Activated CD8-positive, alpha-beta T cell treated with anti-CD3 and anti-CD28 coated beads, Interleukin-2, amount 10 ng/mL, durations not matched to agents 7 days and 5 days (primary cell): ENCODE results near the gene TJP1. TPM values are rescaled to one million over a fixed set of nuclear protein-coding genes. Genes with fewer than 3 reads are reported as not detected.

Experiments
- ATAC-seq: fragments of 150-1000 bp; cut with Tn5 transposase; one replicate; pipeline ENCODE4 v1.10.0; 2021; ENCODE audit warnings: moderate library complexity
- CTCF ChIA-PET: fragments of 350-600 bp; sonication (Branson Sonifier 250); formaldehyde crosslinking; loops from one replicate; lab custom pipeline; 2021; ENCODE audit warnings: antibody characterized with exemption; lab: Charles Lee
- POLR2A ChIA-PET: fragments of 350-600 bp; sonication (Branson Sonifier 250); formaldehyde crosslinking; loops from one replicate; lab custom pipeline; 2021; ENCODE audit warnings: antibody characterized with exemption; lab: Charles Lee
- DNase-seq: peaks from one replicate; pipeline ENCODE4 v3.0.0-alpha.2; 2020
- H3K27ac Mint-ChIP-seq: one replicate; pipeline ENCODE4 v1.8.0; 2021; ENCODE audit warnings: mild to moderate bottlenecking, mixed read lengths
- H3K27me3 Mint-ChIP-seq: one replicate; pipeline ENCODE4 v1.8.0; 2021; ENCODE audit warnings: low read depth, mixed read lengths
- H3K36me3 Mint-ChIP-seq: one replicate; pipeline ENCODE4 v1.8.0; 2021; ENCODE audit warnings: low read depth, mixed read lengths
- H3K4me1 Mint-ChIP-seq: one replicate; pipeline ENCODE4 v1.8.0; 2021; ENCODE audit warnings: low read depth, mixed read lengths
- H3K4me3 Mint-ChIP-seq: one replicate; pipeline ENCODE4 v1.8.0; 2021; ENCODE audit warnings: mild to moderate bottlenecking, mixed read lengths
- H3K9me3 Mint-ChIP-seq: one replicate; pipeline ENCODE4 v1.8.0; 2022; ENCODE audit warnings: mixed read lengths; ENCODE audit not compliant: insufficient read depth
- total RNA-seq, 2 experiments: library from RNA; stranded (reverse); gene quantifications; one replicate each; pipeline ENCODE4 v1.2.3, GENCODE V29; 2021

Gene TJP1
- total RNA-seq, 2 experiments from 2014 or later = not detected

DNA sequence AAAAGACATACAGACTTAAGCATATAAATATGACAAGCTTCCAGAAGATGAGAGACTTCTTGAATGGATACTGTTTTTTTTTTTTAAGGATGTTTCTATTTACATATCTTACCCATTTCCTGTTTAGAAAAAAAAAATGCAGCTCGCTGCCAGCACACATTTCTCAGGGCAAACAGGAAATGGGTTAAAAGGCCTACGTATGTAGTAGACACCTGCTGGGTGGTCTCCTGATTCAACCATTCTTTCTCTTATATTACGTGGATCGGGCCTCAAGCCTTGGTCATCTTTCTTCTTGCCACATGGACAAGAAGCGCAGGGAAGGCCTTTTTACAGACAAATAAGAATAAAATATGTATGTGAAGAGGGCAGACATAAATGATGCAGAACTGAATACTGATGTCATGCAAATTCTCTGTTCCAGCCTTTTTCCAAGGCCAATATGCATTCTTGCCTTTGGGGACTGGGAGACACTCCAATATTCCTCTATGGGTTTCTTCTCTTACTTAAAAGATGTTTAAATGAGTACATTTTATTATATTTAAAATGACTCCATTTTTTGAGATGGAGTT, 35.0 kb upstream of the TJP1 start:
- CTCF ChIA-PET = no interaction called here
- Mint-ChIP-seq H3K9me3 (no peaks in the 10 kb centered on the region), H3K27me3 (peaks cover 7% of the 10 kb centered on the region), H3K27ac (no peak overlapping the region), H3K36me3 (no peaks in the 10 kb centered on the region), H3K4me3 (no peak overlapping the region), H3K4me1 (no peaks in the 10 kb centered on the region)
- no peak for ATAC-seq
- no peak for DNase-seq
- POLR2A ChIA-PET = no interaction called here

DNA sequence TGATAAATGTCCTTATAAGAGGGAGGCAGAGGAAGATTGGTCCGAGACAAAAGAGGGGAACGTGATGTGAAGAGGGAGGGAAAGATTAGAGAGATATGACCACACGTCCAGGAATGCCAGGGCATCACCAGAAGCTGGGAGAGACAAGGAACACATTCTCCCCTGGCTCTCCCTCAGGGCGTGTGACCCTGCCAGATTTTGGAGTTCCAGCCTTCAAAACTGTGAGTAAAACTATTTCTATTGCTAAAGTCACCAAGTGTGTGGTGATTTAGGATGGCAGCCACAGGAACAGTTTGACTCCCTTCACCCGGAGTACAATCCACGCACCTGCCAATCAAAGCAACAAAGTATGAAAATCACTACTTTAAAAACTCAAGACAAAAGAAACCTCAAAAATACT, 32.1 kb upstream of the TJP1 start:
- Mint-ChIP-seq H3K27me3 (peaks cover 2% of the 10 kb centered on the region), H3K4me1 (no peaks in the 10 kb centered on the region), H3K4me3 (no peak overlapping the region), H3K36me3 (no peaks in the 10 kb centered on the region), H3K9me3 (no peaks in the 10 kb centered on the region), H3K27ac (no peak overlapping the region)
- DNase-seq (no peak), ATAC-seq (no peak)
- CTCF ChIA-PET = no interaction called here
- POLR2A ChIA-PET = no interaction called here

DNA sequence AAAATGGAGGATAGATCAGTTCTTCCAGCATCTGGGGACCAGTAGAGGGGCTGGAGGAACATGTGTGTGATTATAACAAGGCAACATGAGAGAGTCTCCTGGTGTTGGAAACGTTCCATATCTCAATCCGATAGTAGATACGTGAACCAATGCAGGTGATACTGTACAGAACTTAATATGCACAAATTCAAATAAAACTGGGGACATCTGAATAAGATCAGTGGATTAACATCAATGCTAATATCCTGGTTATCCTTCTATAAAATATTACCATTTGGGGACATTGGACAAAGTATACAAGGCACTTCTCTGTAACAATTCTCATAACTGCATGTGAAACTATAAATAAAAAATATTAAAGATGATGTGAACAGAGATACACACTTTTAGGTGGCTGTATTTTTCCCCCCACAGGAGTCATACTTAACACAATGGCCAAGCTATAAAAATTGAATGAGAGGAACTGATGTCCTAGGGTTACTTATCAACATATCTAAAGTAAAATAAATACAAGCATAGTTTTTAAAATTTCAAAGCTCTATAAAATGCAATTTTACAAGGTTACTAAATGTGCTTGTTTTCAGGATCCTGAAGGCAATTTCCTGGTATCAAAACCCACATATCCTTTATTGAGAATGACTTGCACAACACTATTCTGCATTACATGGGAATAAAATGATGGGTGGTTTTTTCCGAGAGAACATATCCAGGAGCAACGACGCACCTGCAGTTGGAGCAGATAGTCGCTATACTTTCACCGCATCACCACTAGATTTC, 31.1 kb upstream of the TJP1 start:
- no peaks in the 10 kb centered on the region for H3K36me3 Mint-ChIP-seq
- ATAC-seq (no peak), DNase-seq (no peak)
- no peaks in the 10 kb centered on the region for H3K4me1 Mint-ChIP-seq
- H3K27me3 Mint-ChIP-seq = peaks cover 2% of the 10 kb centered on the region
- no peak overlapping the region for H3K4me3 Mint-ChIP-seq
- CTCF ChIA-PET = no interaction called here
- POLR2A ChIA-PET = no interaction called here
- H3K27ac Mint-ChIP-seq = no peak overlapping the region
- no peaks in the 10 kb centered on the region for H3K9me3 Mint-ChIP-seq

DNA sequence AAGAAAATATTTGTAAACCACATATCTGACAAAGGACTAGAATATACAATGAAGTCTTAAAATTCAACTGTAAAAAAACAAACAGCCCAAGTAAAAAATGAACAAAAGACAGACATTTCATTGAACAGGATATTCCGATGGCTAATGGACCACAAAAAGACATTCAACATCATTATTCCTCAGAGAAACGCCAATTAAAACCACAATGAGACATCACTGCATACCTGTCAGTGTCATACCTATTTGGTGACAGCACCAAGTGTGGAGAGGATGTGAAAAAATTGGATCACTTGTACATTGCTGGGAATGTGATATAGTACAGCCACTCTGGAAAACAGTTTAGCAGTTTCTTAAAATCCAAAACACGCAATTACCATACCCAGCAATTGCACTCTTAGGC, 29.9 kb upstream of the TJP1 start:
- CTCF ChIA-PET = no interaction called here

GRCh38 chr15:29849716-29850115, 27.4 kb upstream of the TJP1 start:
- POLR2A ChIA-PET = no interaction called here
- CTCF ChIA-PET = no interaction called here

More for the DNA sequence above, 29.9 kb upstream of the TJP1 start:
- Mint-ChIP-seq H3K27ac (no peak overlapping the region), H3K4me3 (no peak overlapping the region), H3K9me3 (peaks cover 6% of the 10 kb centered on the region), H3K36me3 (no peaks in the 10 kb centered on the region), H3K27me3 (peaks cover 2% of the 10 kb centered on the region), H3K4me1 (no peaks in the 10 kb centered on the region)
- POLR2A ChIA-PET = no interaction called here
- DNase-seq (no peak), ATAC-seq (no peak)

GRCh38 chr15:29849218-29849617, 26.9 kb upstream of the TJP1 start:
- DNase-seq (no peak), ATAC-seq (no peak)
- Mint-ChIP-seq H3K4me1 (no peaks in the 10 kb centered on the region), H3K9me3 (peaks cover 6% of the 10 kb centered on the region), H3K27ac (no peak overlapping the region), H3K4me3 (no peak overlapping the region), H3K27me3 (peaks cover under 1% of the 10 kb centered on the region), H3K36me3 (no peaks in the 10 kb centered on the region)
- ChIA-PET POLR2A (no interaction called here), CTCF (no interaction called here)

More at GRCh38 chr15:29849716-29850115, 27.4 kb upstream of the TJP1 start:
- no peaks in the 10 kb centered on the region for H3K36me3 Mint-ChIP-seq
- H3K27ac Mint-ChIP-seq = no peak overlapping the region
- H3K4me3 Mint-ChIP-seq = no peak overlapping the region
- peaks cover 2% of the 10 kb centered on the region for H3K27me3 Mint-ChIP-seq
- ATAC-seq (no peak), DNase-seq (no peak)
- H3K9me3 Mint-ChIP-seq = peaks cover 6% of the 10 kb centered on the region
- no peaks in the 10 kb centered on the region for H3K4me1 Mint-ChIP-seq

DNA sequence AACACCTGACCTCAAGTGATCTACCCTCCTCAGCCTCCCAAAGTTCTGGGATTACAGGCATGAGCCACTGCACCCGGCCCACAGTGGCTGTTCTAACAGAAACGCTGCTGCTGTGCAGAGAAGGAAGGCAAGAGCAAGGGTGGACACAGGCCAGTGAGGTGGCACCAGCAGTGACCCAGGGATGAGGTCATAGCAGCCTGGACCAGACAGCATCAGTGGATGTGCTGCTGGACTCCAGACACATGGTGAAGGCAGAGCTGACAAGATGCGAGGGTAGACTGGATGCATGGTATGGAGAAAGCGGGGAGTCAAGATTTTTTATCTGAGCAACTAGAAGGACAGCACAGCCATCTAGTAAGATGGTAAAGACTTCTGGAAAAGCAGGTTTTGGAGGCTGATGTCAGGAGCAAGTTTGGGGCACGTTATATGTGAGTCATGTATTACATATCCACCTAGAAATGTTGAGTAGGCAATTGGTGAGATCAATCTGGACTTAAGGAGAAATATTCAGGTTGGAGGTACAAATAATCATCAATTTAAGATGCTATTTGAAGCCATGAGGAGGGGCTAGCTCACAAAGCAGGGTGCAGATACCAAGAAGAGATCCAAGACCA, 22.1 kb upstream of the TJP1 start:
- no peaks in the 10 kb centered on the region for H3K4me1 Mint-ChIP-seq
- H3K36me3 Mint-ChIP-seq = no peaks in the 10 kb centered on the region
- no peak overlapping the region for H3K27ac Mint-ChIP-seq
- ChIA-PET POLR2A (no interaction called here), CTCF (no interaction called here)
- H3K27me3 Mint-ChIP-seq = peaks cover 12% of the 10 kb centered on the region
- ATAC-seq (no peak), DNase-seq (no peak)
- no peak overlapping the region for H3K4me3 Mint-ChIP-seq
- H3K9me3 Mint-ChIP-seq = peaks cover 6% of the 10 kb centered on the region

DNA sequence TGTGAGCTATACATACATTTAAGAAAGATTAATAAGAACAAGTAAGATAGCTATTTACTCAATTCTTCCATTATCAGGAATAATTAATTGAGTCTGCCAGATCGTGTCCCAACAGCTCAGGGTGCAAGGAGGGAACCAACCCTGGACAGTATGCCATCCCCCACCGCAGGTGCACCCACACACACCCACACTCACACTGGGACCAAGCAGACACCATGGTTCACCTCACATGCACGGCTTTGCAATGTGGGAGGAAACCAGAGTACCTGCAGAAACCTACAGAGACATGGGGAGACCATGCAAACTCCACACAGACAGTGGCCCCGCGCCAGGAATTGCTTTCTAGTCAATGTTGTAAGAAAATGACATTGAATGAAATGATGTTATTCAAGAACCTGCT, 20.0 kb upstream of the TJP1 start:
- DNase-seq (no peak), ATAC-seq (no peak)
- H3K27ac Mint-ChIP-seq = no peak overlapping the region
- no peaks in the 10 kb centered on the region for H3K36me3 Mint-ChIP-seq
- H3K4me1 Mint-ChIP-seq = no peaks in the 10 kb centered on the region
- peaks cover 19% of the 10 kb centered on the region for H3K27me3 Mint-ChIP-seq
- POLR2A ChIA-PET = no interaction called here
- no peak overlapping the region for H3K4me3 Mint-ChIP-seq
- CTCF ChIA-PET = no interaction called here
- no peaks in the 10 kb centered on the region for H3K9me3 Mint-ChIP-seq

DNA sequence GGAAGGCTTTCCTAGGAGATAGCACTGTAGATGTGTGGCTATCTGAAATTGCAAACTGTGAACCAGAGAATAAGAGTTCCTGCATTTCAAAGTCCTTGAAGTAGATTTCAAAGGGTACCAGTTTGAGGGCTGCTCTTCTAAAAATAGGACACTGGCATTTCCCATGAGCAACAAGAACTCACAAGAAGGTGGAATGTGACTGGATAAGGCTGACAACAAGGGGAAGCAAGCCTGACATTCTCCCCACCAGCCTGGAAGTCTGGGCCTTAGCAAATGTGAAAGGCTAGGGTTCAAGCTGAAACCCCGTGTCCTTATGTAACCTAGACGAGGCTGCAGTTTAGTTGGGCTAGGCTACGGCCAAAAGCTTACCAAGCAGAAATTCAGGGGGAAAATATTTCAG, 18.7 kb upstream of the TJP1 start:
- H3K9me3 Mint-ChIP-seq = no peaks in the 10 kb centered on the region

GRCh38 chr15:29840054-29840453, 17.8 kb upstream of the TJP1 start:
- ATAC-seq = no peak
- H3K27ac Mint-ChIP-seq = no peak overlapping the region
- CTCF ChIA-PET = no interaction called here
- peaks cover 33% of the 10 kb centered on the region for H3K27me3 Mint-ChIP-seq
- no peak overlapping the region for H3K4me3 Mint-ChIP-seq
- POLR2A ChIA-PET = no interaction called here
- no peak for DNase-seq
- H3K4me1 Mint-ChIP-seq = no peaks in the 10 kb centered on the region
- no peaks in the 10 kb centered on the region for H3K9me3 Mint-ChIP-seq
- H3K36me3 Mint-ChIP-seq = no peaks in the 10 kb centered on the region

More for the DNA sequence above, 18.7 kb upstream of the TJP1 start:
- Mint-ChIP-seq H3K27ac (no peak overlapping the region), H3K27me3 (peaks cover 28% of the 10 kb centered on the region), H3K4me3 (no peak overlapping the region), H3K36me3 (no peaks in the 10 kb centered on the region), H3K4me1 (no peaks in the 10 kb centered on the region)
- ChIA-PET POLR2A (no interaction called here), CTCF (no interaction called here)
- DNase-seq = no peak
- no peak for ATAC-seq

DNA sequence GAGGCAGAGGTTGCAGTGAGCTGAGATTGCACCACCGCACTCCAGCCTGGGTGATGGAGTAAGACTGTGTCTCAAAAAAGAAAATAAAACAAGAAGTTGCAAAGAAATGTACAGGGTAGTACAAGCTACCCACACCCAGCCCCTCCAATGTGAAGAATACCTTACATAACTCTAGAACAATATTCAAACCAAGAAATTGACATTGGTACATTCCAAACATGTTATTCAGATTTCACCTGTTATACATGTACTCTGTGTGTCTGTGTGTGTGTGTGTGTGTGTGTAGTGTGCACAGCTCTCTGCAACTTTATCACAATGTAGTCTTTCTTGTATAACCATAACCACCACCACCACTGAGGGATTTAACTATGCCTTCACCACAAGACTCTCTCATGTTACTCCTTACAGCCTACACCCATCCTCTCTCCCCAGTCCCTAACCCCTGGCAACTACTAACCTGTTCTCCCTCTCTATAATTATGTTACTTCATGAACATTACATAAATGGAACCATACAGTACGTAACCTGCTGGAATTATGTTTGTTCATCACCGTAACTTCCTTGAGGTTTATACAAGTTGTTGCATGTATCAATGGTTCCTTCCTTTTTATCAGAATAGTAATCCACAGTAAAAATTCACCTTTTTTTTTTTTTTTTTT, 16.2 kb upstream of the TJP1 start:
- no peaks in the 10 kb centered on the region for H3K4me1 Mint-ChIP-seq
- no peaks in the 10 kb centered on the region for H3K9me3 Mint-ChIP-seq
- ATAC-seq (no peak), DNase-seq (no peak)
- no peak overlapping the region for H3K27ac Mint-ChIP-seq
- peaks cover 33% of the 10 kb centered on the region for H3K27me3 Mint-ChIP-seq
- H3K36me3 Mint-ChIP-seq = no peaks in the 10 kb centered on the region
- POLR2A ChIA-PET = no interaction called here
- CTCF ChIA-PET = no interaction called here
- no peak overlapping the region for H3K4me3 Mint-ChIP-seq

DNA sequence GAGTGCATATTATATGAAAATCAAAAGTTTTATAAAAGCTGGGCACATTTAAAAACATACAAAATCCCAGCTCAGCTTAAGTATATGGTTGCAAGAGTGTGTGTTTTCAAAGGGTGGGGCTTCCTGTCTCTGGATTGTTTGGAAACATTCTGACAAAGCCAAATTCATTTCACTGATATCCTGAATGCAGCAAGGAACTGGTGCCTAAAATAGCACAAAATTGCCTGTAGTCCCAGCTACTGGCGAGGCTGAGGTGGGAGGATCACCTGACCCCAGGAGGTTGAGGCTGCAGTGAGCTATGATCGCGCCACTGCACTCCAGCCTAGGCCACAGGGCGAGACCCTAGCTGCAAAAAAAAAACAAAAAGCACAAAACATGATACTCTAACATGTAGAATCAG, 13.0 kb upstream of the TJP1 start:
- peaks cover 50% of the 10 kb centered on the region for H3K27me3 Mint-ChIP-seq
- ATAC-seq (no peak), DNase-seq (no peak)
- no peaks in the 10 kb centered on the region for H3K4me1 Mint-ChIP-seq
- H3K36me3 Mint-ChIP-seq = no peaks in the 10 kb centered on the region
- H3K27ac Mint-ChIP-seq = no peak overlapping the region
- no peak overlapping the region for H3K4me3 Mint-ChIP-seq
- POLR2A ChIA-PET = no interaction called here
- CTCF ChIA-PET = no interaction called here
- H3K9me3 Mint-ChIP-seq = no peaks in the 10 kb centered on the region
